Neural cell (in vitro differentiated cells): Measurements from ENCODE around the gene TMEM30A. TPM values are rescaled to one million over a fixed set of nuclear protein-coding genes. Genes with fewer than 3 reads are reported as not detected.
A peak's percentile ranks its signal among the peaks of the same experiment; 100 is the strongest.

Experiments used
- H2AFZ ChIP-seq: fragments of 200-600, 300-800 bp; sonication (generic), shearing (Covaris generic); 2 replicates; pipeline ENCODE4 v1.6.0; 2014; ENCODE audit warnings: low read depth, mild to moderate bottlenecking, antibody characterized with exemption, low read length, moderate library complexity
- H3F3A ChIP-seq: fragments of 200-600 bp; shearing (Covaris generic); 2 replicates; pipeline ENCODE4 v1.6.1; 2016; ENCODE audit warnings: mild to moderate bottlenecking, moderate library complexity, mixed read lengths, antibody characterized with exemption, low read length; ENCODE audit not compliant: insufficient read depth, poor library complexity, severe bottlenecking
- H3K27ac ChIP-seq: fragments of 200-600, 300-800 bp; sonication (generic), shearing (Covaris generic); 2 replicates; pipeline ENCODE4 v1.5.1; 2014; ENCODE audit warnings: mild to moderate bottlenecking, low read length, moderate library complexity
- H3K27me3 ChIP-seq: fragments of 300-800, 200-600 bp; sonication (generic), shearing (Covaris generic); 2 replicates; pipeline ENCODE4 v1.6.0; 2014; ENCODE audit warnings: mild to moderate bottlenecking, low read depth, low read length, moderate library complexity; ENCODE audit not compliant: insufficient read depth
- H3K36me3 ChIP-seq: fragments of 300-800, 200-600 bp; sonication (generic), shearing (Covaris generic); 2 replicates; pipeline ENCODE4 v1.5.1; 2014; ENCODE audit warnings: mild to moderate bottlenecking, antibody characterized with exemption, low read length, moderate library complexity; ENCODE audit not compliant: insufficient read depth
- H3K4me2 ChIP-seq: fragments of 300-800, 200-600 bp; sonication (generic), shearing (Covaris generic); 2 replicates; pipeline ENCODE4 v1.6.0; 2014; ENCODE audit warnings: mild to moderate bottlenecking, low read length
- H3K4me3 ChIP-seq: fragments of 300-800, 200-600 bp; sonication (generic), shearing (Covaris generic); 2 replicates; pipeline ENCODE4 v1.5.1; 2014; ENCODE audit warnings: mild to moderate bottlenecking, low read length, moderate library complexity
- H3K79me2 ChIP-seq: fragments of 200-600 bp; shearing (Covaris generic); replicated peaks from 2 replicates; pipeline ENCODE4 v1.6.0; 2014; ENCODE audit warnings: mild to moderate bottlenecking, low read length, moderate library complexity; ENCODE audit not compliant: insufficient read depth
- H3K9ac ChIP-seq: fragments of 300-800, 200-600 bp; sonication (generic), shearing (Covaris generic); 2 replicates; pipeline ENCODE4 v1.6.1; 2016; ENCODE audit warnings: mild to moderate bottlenecking, low read length, mixed read lengths
- H3K9me2 ChIP-seq: fragments of 200-600 bp; shearing (Covaris generic); 2 replicates; pipeline ENCODE4 v1.6.1; 2016; ENCODE audit warnings: mild to moderate bottlenecking, low read length, mixed read lengths; ENCODE audit not compliant: insufficient read depth
- H3K9me3 ChIP-seq: fragments of 200-600, 300-800 bp; sonication (generic), shearing (Covaris generic); 2 replicates; pipeline ENCODE4 v1.6.1; 2016; ENCODE audit warnings: mild to moderate bottlenecking, mixed run types, low read length, moderate library complexity, mixed read lengths
- H4K20me1 ChIP-seq: fragments of 200-600 bp; shearing (Covaris generic); 2 replicates; pipeline ENCODE4 v1.6.1; 2016; ENCODE audit warnings: mild to moderate bottlenecking, mixed run types; ENCODE audit not compliant: insufficient read depth
- CTCF ChIP-seq: fragments of 450-650 bp; IDR thresholded peaks from 2 replicates; pipeline ENCODE4 v1.5.1; 2014; ENCODE audit warnings: antibody characterized with exemption, mild to moderate bottlenecking, moderate library complexity; ENCODE audit not compliant: poor library complexity, severe bottlenecking
- EP300 ChIP-seq: fragments of 450-650 bp; conservative IDR thresholded peaks from 2 replicates; pipeline ENCODE4 v1.6.1; 2014; ENCODE audit warnings: antibody characterized with exemption, mild to moderate bottlenecking, moderate library complexity; ENCODE audit not compliant: poor library complexity, severe bottlenecking
- EZH2 ChIP-seq: fragments of 200-600, 300-800 bp; shearing (Covaris generic), sonication (generic); IDR thresholded peaks from 2 replicates; pipeline ENCODE4 v1.6.1; 2014; ENCODE audit warnings: antibody characterized with exemption, low read length, borderline replicate concordance, mild to moderate bottlenecking; ENCODE audit not compliant: insufficient read depth, poor library complexity, severe bottlenecking
- MXI1 ChIP-seq: fragments of 450-650 bp; conservative IDR thresholded peaks from 2 replicates; pipeline ENCODE4 v1.6.1; 2014; ENCODE audit warnings: antibody characterized with exemption, mild to moderate bottlenecking; ENCODE audit not compliant: poor library complexity, severe bottlenecking
- POLR2AphosphoS5 ChIP-seq: IDR thresholded peaks from 2 replicates; pipeline ENCODE4 v1.6.1; 2012
- RAD21 ChIP-seq: fragments of 450-650 bp; conservative IDR thresholded peaks from 2 replicates; pipeline ENCODE4 v1.6.1; 2014; ENCODE audit warnings: antibody characterized with exemption, mild to moderate bottlenecking, moderate library complexity
- SMC3 ChIP-seq: fragments of 450-650 bp; conservative IDR thresholded peaks from 2 replicates; pipeline ENCODE4 v1.6.1; 2014; ENCODE audit warnings: antibody characterized with exemption, mild to moderate bottlenecking, moderate library complexity; ENCODE audit not compliant: poor library complexity
- TAF1 ChIP-seq: IDR thresholded peaks from 2 replicates; pipeline ENCODE4 v1.6.1; 2012; ENCODE audit warnings: low read depth
- polyA plus RNA-seq: library from polyadenylated mRNA; depleted of rRNA; stranded (reverse); fragments of >200 nt; gene quantifications from 2 replicates; pipeline ENCODE4 v1.2.3, GENCODE V29; 2014
- TF ChIP-seq, protein P1 (sequence below): IDR thresholded peaks from 2 replicates; pipeline ENCODE4 v1.6.1; 2012; ENCODE audit warnings: borderline replicate concordance

The TMEM30A gene
- polyA plus RNA-seq, 1 donor from 2014 or later, result 110 TPM

GRCh38 chr6:75285283-75285639, 669 bp upstream of the TMEM30A start:
- Histone ChIP-seq H3K36me3 (no peaks in the 10 kb centered on the region), H3K9ac (peak overlapping the region; percentile 86), H3K9me3 (no peaks in the 10 kb centered on the region), H3K9me2 (no peaks in the 10 kb centered on the region), H4K20me1 (no peaks in the 10 kb centered on the region), H3K27ac (peak overlapping the region; percentile 97), H3K79me2 (peaks cover 48% of the 10 kb centered on the region), H3K4me2 (peak overlapping the region; percentile 100), H3K27me3 (no peaks in the 10 kb centered on the region), H2AFZ (peak overlapping the region; percentile 65), H3F3A (peaks cover 3% of the 10 kb centered on the region), H3K4me3 (peak overlapping the region; percentile 87)
- TF ChIP-seq EZH2, result no peak

DNA sequence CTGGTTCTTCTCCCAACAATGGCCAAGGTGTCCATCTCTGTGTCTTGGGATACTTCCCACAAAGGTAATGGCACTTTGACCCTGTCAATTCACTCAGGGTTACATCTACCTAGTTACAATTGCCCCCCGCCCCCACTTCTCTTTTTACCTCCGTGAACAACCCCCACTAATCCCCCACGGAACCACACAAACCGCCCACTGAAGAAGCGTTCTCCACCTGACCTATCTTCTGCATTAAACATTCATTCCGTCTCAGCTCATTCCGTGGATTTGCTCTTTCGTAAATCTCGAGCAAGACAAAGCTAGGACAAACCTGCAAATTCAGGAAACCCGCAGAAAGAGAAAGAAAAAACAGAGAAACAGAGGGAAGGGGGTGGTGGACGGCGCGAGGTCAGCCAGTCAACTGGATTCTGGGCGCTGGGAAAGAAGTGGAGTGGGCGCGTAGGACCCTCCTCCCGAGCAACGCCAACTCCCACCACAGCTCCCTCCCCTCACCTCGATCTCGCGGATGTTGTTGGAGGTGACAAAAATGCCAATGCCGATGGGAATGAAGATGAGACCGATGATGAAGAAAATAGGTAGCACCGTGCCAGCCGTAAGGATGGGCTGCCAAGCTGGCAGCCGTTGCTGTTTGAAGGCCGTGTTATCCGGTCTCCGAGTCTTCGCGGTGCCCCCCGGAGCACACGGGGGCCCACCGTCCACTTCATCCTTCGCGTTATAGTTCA, 523 bp downstream of the TMEM30A start:
- Histone ChIP-seq H3K9me2 (no peaks in the 10 kb centered on the region), H3K79me2 (peaks cover 60% of the 10 kb centered on the region), H3K4me3 (peak overlapping the region; percentile 87), H3F3A (no peaks in the 10 kb centered on the region), H3K36me3 (no peaks in the 10 kb centered on the region), H3K27ac (peak overlapping the region; percentile 97), H2AFZ (peak overlapping the region; percentile 65), H3K9me3 (no peaks in the 10 kb centered on the region), H3K27me3 (no peaks in the 10 kb centered on the region), H3K4me2 (peak overlapping the region; percentile 98), H4K20me1 (no peaks in the 10 kb centered on the region), H3K9ac (peak overlapping the region; percentile 97)
- TF ChIP-seq RAD21 (no peak), EZH2 (no peak), CTCF (no peak), POLR2AphosphoS5 (no peak), TAF1 (no peak), SMC3 (no peak), MXI1 (no peak), EP300 (no peak)
- TF ChIP-seq, protein P1, sequence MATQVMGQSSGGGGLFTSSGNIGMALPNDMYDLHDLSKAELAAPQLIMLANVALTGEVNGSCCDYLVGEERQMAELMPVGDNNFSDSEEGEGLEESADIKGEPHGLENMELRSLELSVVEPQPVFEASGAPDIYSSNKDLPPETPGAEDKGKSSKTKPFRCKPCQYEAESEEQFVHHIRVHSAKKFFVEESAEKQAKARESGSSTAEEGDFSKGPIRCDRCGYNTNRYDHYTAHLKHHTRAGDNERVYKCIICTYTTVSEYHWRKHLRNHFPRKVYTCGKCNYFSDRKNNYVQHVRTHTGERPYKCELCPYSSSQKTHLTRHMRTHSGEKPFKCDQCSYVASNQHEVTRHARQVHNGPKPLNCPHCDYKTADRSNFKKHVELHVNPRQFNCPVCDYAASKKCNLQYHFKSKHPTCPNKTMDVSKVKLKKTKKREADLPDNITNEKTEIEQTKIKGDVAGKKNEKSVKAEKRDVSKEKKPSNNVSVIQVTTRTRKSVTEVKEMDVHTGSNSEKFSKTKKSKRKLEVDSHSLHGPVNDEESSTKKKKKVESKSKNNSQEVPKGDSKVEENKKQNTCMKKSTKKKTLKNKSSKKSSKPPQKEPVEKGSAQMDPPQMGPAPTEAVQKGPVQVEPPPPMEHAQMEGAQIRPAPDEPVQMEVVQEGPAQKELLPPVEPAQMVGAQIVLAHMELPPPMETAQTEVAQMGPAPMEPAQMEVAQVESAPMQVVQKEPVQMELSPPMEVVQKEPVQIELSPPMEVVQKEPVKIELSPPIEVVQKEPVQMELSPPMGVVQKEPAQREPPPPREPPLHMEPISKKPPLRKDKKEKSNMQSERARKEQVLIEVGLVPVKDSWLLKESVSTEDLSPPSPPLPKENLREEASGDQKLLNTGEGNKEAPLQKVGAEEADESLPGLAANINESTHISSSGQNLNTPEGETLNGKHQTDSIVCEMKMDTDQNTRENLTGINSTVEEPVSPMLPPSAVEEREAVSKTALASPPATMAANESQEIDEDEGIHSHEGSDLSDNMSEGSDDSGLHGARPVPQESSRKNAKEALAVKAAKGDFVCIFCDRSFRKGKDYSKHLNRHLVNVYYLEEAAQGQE, result no peak
